DOHH2 (cell line): Measurements from ENCODE around the gene COL8A1.

Experiments
- H3F3A ChIP-seq: fragments of 200-600 bp; sonication (generic), shearing (Covaris generic); 2 replicates; pipeline ENCODE4 v1.6.0; 2016; ENCODE audit warnings: antibody characterized with exemption, mild to moderate bottlenecking; ENCODE audit not compliant: control insufficient read depth, insufficient read depth
- H3K27ac ChIP-seq: fragments of 200-600 bp; sonication (generic); 2 replicates; pipeline ENCODE4 v1.5.1; 2014; ENCODE audit warnings: low read depth, mild to moderate bottlenecking, low read length, moderate library complexity
- H3K27me3 ChIP-seq: fragments of 200-600 bp; sonication (generic); 2 replicates; pipeline ENCODE4 v1.6.1; 2014; ENCODE audit warnings: mild to moderate bottlenecking, low read length, mixed read lengths; ENCODE audit not compliant: control insufficient read depth
- H3K36me3 ChIP-seq: fragments of 200-600 bp; sonication (generic); 2 replicates; pipeline ENCODE4 v1.6.1; 2014; ENCODE audit warnings: mild to moderate bottlenecking, low read length, moderate library complexity, mixed read lengths; ENCODE audit not compliant: control insufficient read depth
- H3K4me1 ChIP-seq: fragments of 200-600 bp; sonication (generic); 2 replicates; pipeline ENCODE4 v1.6.1; 2014; ENCODE audit warnings: mild to moderate bottlenecking, low read length, mixed read lengths; ENCODE audit not compliant: control insufficient read depth
- H3K4me2 ChIP-seq: fragments of 200-600 bp; sonication (generic); 2 replicates; pipeline ENCODE4 v1.6.0; 2014; ENCODE audit warnings: mild to moderate bottlenecking, low read length, moderate library complexity
- H3K4me3 ChIP-seq: fragments of 200-600 bp; sonication (generic); 2 replicates; pipeline ENCODE4 v1.5.1; 2014; ENCODE audit warnings: mild to moderate bottlenecking, low read length, mixed read lengths
- H3K79me2 ChIP-seq: fragments of 200-600 bp; sonication (generic); 2 replicates; pipeline ENCODE4 v1.6.1; 2014; ENCODE audit warnings: mild to moderate bottlenecking, low read length, mixed read lengths; ENCODE audit not compliant: control insufficient read depth
- H3K9me2 ChIP-seq: fragments of 200-600 bp; sonication (generic); replicated peaks from 2 replicates; pipeline ENCODE4 v1.6.1; 2014; ENCODE audit warnings: mild to moderate bottlenecking, low read length, mixed read lengths; ENCODE audit not compliant: control insufficient read depth
- H3K9me3 ChIP-seq: fragments of 200-600 bp; sonication (generic); 2 replicates; pipeline ENCODE4 v1.6.1; 2014; ENCODE audit warnings: antibody characterized with exemption, low read length, mixed read lengths; ENCODE audit not compliant: control insufficient read depth, insufficient read depth
- H4K20me1 ChIP-seq: fragments of 200-600 bp; sonication (generic); 2 replicates; pipeline ENCODE4 v1.6.0; 2014; ENCODE audit warnings: low read depth, mild to moderate bottlenecking, antibody characterized with exemption, low read length, moderate library complexity; ENCODE audit not compliant: control insufficient read depth, insufficient read depth
- EZH2phosphoT487 ChIP-seq: fragments of 200-600 bp; sonication (generic); IDR thresholded peaks from 2 replicates; pipeline ENCODE4 v1.6.1; 2017; ENCODE audit warnings: borderline replicate concordance, mild to moderate bottlenecking, antibody characterized with exemption, low read length, moderate library complexity, mixed read lengths
- TF ChIP-seq, protein P1 (sequence below): fragments of 200-600 bp; sonication (generic); IDR thresholded peaks from one replicate; pipeline ENCODE4 v1.5.1; 2014; ENCODE audit warnings: antibody characterized with exemption, mild to moderate bottlenecking, low read depth, low read length; ENCODE audit not compliant: poor library complexity, severe bottlenecking

Gene COL8A1

DNA sequence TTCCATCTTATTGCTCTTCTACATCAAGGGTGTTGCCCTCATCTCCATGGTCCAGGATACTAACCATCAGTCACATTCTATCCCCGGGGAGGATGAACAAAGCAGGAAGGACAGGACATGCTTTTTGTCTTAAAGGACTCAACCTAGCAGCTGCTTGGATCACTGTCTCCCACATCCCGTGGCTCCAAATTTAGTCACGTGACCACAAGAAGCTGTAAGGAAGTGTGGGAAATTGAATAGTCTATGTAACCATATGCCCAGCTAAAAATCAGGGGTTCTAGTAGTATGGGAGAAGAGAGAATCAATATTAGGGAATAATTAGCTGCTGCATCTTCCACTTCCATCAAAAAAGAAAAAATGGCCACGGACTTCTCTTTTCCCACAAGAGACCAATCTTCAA, 161.0 kb downstream of the COL8A1 start:
- no peaks in the 10 kb centered on the region for H3K27me3 ChIP-seq
- H3K36me3 ChIP-seq = no peaks in the 10 kb centered on the region
- H3K27ac ChIP-seq = no peak overlapping the region
- no peaks in the 10 kb centered on the region for H3K9me2 ChIP-seq
- H3K4me3 ChIP-seq = no peak overlapping the region
- no peaks in the 10 kb centered on the region for H3F3A ChIP-seq
- no peaks in the 10 kb centered on the region for H4K20me1 ChIP-seq
- H3K9me3 ChIP-seq = peaks cover 5% of the 10 kb centered on the region; the same call in 1 of the 2 replicates
- no peak overlapping the region for H3K4me2 ChIP-seq
- H3K4me1 ChIP-seq = no peaks in the 10 kb centered on the region
- no peaks in the 10 kb centered on the region for H3K79me2 ChIP-seq
- TF ChIP-seq, protein P1, sequence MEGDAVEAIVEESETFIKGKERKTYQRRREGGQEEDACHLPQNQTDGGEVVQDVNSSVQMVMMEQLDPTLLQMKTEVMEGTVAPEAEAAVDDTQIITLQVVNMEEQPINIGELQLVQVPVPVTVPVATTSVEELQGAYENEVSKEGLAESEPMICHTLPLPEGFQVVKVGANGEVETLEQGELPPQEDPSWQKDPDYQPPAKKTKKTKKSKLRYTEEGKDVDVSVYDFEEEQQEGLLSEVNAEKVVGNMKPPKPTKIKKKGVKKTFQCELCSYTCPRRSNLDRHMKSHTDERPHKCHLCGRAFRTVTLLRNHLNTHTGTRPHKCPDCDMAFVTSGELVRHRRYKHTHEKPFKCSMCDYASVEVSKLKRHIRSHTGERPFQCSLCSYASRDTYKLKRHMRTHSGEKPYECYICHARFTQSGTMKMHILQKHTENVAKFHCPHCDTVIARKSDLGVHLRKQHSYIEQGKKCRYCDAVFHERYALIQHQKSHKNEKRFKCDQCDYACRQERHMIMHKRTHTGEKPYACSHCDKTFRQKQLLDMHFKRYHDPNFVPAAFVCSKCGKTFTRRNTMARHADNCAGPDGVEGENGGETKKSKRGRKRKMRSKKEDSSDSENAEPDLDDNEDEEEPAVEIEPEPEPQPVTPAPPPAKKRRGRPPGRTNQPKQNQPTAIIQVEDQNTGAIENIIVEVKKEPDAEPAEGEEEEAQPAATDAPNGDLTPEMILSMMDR = no peak
- no peak for TF ChIP-seq EZH2phosphoT487

DNA sequence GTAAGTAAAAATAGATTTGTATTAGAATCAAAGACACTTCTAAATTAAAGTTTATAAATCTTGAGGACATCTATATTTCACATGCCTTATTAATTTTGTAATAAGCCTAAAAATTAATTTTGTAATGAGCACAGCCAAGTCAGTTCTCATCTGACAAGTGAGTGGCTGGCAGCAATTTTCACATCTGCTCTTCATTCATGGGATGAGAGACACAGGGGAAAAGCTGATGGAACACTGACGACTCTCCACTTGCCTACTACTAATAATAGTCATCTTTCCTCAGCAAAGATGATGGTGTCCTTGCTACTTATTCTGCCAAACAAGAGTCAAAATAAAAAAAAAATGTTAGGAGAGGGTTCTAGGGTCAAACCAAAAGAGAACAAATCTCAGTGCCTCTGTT, 164.9 kb downstream of the COL8A1 start:
- Histone ChIP-seq H4K20me1 (no peaks in the 10 kb centered on the region), H3K27ac (no peak overlapping the region), H3K36me3 (peaks cover 3% of the 10 kb centered on the region; the same call in 1 of the 2 replicates), H3K9me2 (no peaks in the 10 kb centered on the region), H3F3A (no peaks in the 10 kb centered on the region), H3K27me3 (no peaks in the 10 kb centered on the region), H3K4me2 (no peak overlapping the region), H3K9me3 (peaks cover 25% of the 10 kb centered on the region), H3K4me1 (no peaks in the 10 kb centered on the region), H3K4me3 (no peak overlapping the region), H3K79me2 (peaks cover 2% of the 10 kb centered on the region; the same call in 1 of the 2 replicates)
- TF ChIP-seq EZH2phosphoT487 = no peak
- TF ChIP-seq, protein P1 = no peak

DNA sequence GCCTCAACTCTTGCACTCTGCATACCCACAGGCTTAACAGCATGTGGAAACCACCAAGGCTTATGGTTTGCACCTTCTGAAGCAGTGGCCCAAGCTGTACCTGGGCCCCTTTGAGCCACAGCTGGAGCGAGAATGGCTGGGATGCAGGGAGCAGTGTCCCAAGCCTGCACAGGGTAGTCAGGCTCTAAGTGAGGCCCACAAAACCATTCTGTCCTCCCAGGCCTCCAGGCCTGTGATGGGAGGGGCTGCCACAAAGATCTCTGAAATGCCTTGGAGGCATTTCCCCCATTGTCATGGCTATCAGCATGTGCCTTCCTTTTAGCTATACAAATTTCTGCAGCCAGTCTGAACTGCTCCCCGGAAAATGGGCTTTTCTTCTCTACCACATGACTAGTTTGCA, 166.8 kb downstream of the COL8A1 start:
- H3K27me3 ChIP-seq = no peaks in the 10 kb centered on the region
- H4K20me1 ChIP-seq = no peaks in the 10 kb centered on the region
- H3F3A ChIP-seq = no peaks in the 10 kb centered on the region
- no peak overlapping the region for H3K4me2 ChIP-seq
- H3K4me3 ChIP-seq = no peak overlapping the region
- H3K9me3 ChIP-seq = peaks cover 25% of the 10 kb centered on the region
- H3K36me3 ChIP-seq = peaks cover 3% of the 10 kb centered on the region; the same call in 1 of the 2 replicates
- H3K9me2 ChIP-seq = no peaks in the 10 kb centered on the region
- H3K4me1 ChIP-seq = no peaks in the 10 kb centered on the region
- H3K27ac ChIP-seq = no peak overlapping the region
- no peak for TF ChIP-seq EZH2phosphoT487
- TF ChIP-seq, protein P1 = no peak
- peaks cover 2% of the 10 kb centered on the region; the same call in 1 of the 2 replicates for H3K79me2 ChIP-seq
